HEK293 (cell line): ENCODE measurements around the gene CMTM2.

Source experiments
- CTCF ChIA-PET: fragments of 350-600 bp; formaldehyde crosslinking; extraction: SDS; loops from one replicate; lab custom pipeline; 2021; ENCODE audit warnings: antibody characterized with exemption; lab: Yijun Ruan, JAX
- POLR2A ChIA-PET: fragments of 300-600 bp; formaldehyde crosslinking; extraction: SDS; loops from one replicate; lab custom pipeline; 2020; ENCODE audit warnings: antibody characterized with exemption, inconsistent platforms; lab: Yijun Ruan, JAX
- H3K27ac ChIP-seq: fragments of 200-500 bp; sonication (Bioruptor generic); 2 replicates; pipeline ENCODE4 v1.5.1; 2014; ENCODE audit warnings: low read depth, low read length, control low read depth, inconsistent platforms; ENCODE audit errors: extremely low read depth
- H3K36me3 ChIP-seq, 2 experiments: fragments of 200-500 bp in 1 of 2; sonication (Bioruptor generic) in 1 of 2; 1 replicate in 1 of 2; 2 replicates in 1 of 2; pipeline ENCODE4 v1.5.1; 2014 to 2017; ENCODE audit warnings: inconsistent platforms in 2 of 2, low read length in 2 of 2; ENCODE audit not compliant: control insufficient read depth in 2 of 2, insufficient read depth in 1 of 2
- H3K4me1 ChIP-seq: fragments of 200-500 bp; sonication (Bioruptor generic); 2 replicates; pipeline ENCODE4 v1.5.1; 2014; ENCODE audit warnings: mild to moderate bottlenecking, low read length, inconsistent platforms; ENCODE audit not compliant: control insufficient read depth, insufficient read depth
- H3K4me3 ChIP-seq: 2 replicates; pipeline ENCODE4 v1.5.1; 2011; ENCODE audit warnings: low read depth, mild to moderate bottlenecking, control low read depth, low read length, moderate library complexity
- H3K9me3 ChIP-seq: fragments of 200-500 bp; sonication (Bioruptor generic); 2 replicates; pipeline ENCODE4 v1.5.1; 2014; ENCODE audit warnings: low read depth, low read length, inconsistent platforms; ENCODE audit not compliant: control insufficient read depth, insufficient read depth
- BCL11A ChIP-seq: fragments of 450-650 bp; formaldehyde crosslinking; IDR thresholded peaks from 2 replicates; pipeline ENCODE4 v1.5.1; 2016; ENCODE audit warnings: low read depth, missing biosample characterization, missing genetic modification characterization
- MEIS1 ChIP-seq: sonication (generic); formaldehyde crosslinking; IDR thresholded peaks from 2 replicates; pipeline ENCODE4 v1.8.1; 2022; ENCODE audit warnings: missing genetic modification reagents, mild to moderate bottlenecking, borderline replicate concordance
- YY2 ChIP-seq: fragments of 450-650 bp; formaldehyde crosslinking; IDR thresholded peaks from 2 replicates; pipeline ENCODE4 v1.5.1; 2016; ENCODE audit warnings: missing biosample characterization, missing genetic modification characterization
- ZFP37 ChIP-seq: fragments of 450-650 bp; formaldehyde crosslinking; IDR thresholded peaks from 2 replicates; pipeline ENCODE4 v1.5.1; 2016; ENCODE audit warnings: missing biosample characterization, missing genetic modification characterization
- ZNF146 ChIP-seq: fragments of 450-650 bp; formaldehyde crosslinking; IDR thresholded peaks from 2 replicates; pipeline ENCODE4 v1.5.1; 2016; ENCODE audit warnings: missing biosample characterization, missing genetic modification characterization
- ZNF19 ChIP-seq: fragments of 450-650 bp; formaldehyde crosslinking; IDR thresholded peaks from 2 replicates; pipeline ENCODE4; 2016; ENCODE audit warnings: missing biosample characterization, missing genetic modification characterization, low read depth
- ZNF223 ChIP-seq: fragments of 450-650 bp; formaldehyde crosslinking; IDR thresholded peaks from 2 replicates; pipeline ENCODE4 v1.5.1; 2016; ENCODE audit warnings: missing biosample characterization, missing genetic modification characterization
- ZNF354C ChIP-seq: fragments of 450-650 bp; formaldehyde crosslinking; IDR thresholded peaks from 2 replicates; pipeline ENCODE4 v1.5.1; 2016; ENCODE audit warnings: missing biosample characterization, missing genetic modification characterization, low read depth, borderline replicate concordance
- ZNF416 ChIP-seq: fragments of 450-650 bp; formaldehyde crosslinking; IDR thresholded peaks from 2 replicates; pipeline ENCODE4 v1.5.1; 2016; ENCODE audit warnings: missing biosample characterization, missing genetic modification characterization
- ZNF48 ChIP-seq: fragments of 450-650 bp; formaldehyde crosslinking; IDR thresholded peaks from 2 replicates; pipeline ENCODE4 v1.5.1; 2016; ENCODE audit warnings: missing biosample characterization, missing genetic modification characterization
- TF ChIP-seq, protein P1 (sequence below): sonication (generic); formaldehyde crosslinking; IDR thresholded peaks from 2 replicates; pipeline ENCODE4 v1.8.1; 2022; ENCODE audit warnings: mild to moderate bottlenecking, moderate library complexity, missing genetic modification reagents
- TF ChIP-seq, protein P2 (sequence below): fragments of 450-650 bp; formaldehyde crosslinking; conservative IDR thresholded peaks from 2 replicates; pipeline ENCODE4 v1.5.1; 2016; ENCODE audit warnings: low read depth, missing biosample characterization, missing genetic modification characterization
- TF ChIP-seq, protein P3 (sequence below): fragments of 450-650 bp; formaldehyde crosslinking; conservative IDR thresholded peaks from 2 replicates; pipeline ENCODE4 v1.5.1; 2016; ENCODE audit warnings: low read depth, missing biosample characterization, missing genetic modification characterization
- TF ChIP-seq, protein P4 (sequence below): fragments of 450-650 bp; formaldehyde crosslinking; IDR thresholded peaks from 2 replicates; pipeline ENCODE4 v1.5.1; 2017; ENCODE audit warnings: missing biosample characterization, missing genetic modification characterization

The CMTM2 gene

DNA sequence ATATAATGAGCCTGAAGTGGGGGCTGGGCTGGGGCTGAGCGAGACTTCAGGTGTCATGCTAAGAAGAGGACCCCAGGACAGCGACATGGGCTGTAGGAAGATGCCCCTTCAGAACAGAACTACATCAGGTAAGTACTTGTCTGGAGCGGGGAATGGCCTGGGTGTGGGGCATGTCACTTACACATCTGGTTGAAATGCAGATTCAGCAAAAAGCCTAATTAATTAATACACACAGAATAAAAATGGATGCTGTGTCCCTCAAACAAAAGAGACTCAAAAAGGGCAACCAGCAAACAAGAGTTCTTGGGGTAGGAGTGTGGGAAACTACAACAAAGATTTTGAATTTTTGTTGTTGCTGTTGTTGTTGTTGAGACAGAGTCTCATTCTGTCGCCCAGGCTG is 11.8 kb downstream of the CMTM2 start (continued):
- TF ChIP-seq, protein P1, sequence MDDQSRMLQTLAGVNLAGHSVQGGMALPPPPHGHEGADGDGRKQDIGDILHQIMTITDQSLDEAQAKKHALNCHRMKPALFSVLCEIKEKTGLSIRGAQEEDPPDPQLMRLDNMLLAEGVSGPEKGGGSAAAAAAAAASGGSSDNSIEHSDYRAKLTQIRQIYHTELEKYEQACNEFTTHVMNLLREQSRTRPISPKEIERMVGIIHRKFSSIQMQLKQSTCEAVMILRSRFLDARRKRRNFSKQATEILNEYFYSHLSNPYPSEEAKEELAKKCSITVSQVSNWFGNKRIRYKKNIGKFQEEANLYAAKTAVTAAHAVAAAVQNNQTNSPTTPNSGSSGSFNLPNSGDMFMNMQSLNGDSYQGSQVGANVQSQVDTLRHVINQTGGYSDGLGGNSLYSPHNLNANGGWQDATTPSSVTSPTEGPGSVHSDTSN: no peak
- TF ChIP-seq BCL11A (tag by site-specific recombination): no peak

DNA sequence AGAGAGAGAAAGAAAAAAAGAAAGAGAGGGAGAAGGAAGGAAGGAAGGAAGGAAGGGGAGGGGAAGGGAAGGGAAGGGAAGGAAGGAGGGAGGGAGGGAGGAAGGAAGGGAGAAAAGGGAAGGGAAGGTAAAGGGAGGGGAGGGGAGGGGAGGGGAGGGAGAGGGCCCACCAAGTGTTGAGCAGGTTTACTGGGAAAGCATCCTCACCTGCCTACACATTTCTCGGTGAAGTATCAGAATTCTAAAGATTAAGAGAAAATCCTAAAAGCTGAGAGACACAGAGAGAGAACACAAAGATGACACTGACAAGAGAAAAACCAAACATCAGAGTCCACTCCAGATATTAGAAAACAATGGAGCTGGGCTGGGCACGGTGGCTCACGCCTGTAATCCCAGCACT is 13.0 kb downstream of the CMTM2 start:
- no peak overlapping the region for H3K27ac ChIP-seq
- H3K4me3 ChIP-seq: no peak overlapping the region
- TF ChIP-seq, protein P1: no peak
- TF ChIP-seq, protein P2, sequence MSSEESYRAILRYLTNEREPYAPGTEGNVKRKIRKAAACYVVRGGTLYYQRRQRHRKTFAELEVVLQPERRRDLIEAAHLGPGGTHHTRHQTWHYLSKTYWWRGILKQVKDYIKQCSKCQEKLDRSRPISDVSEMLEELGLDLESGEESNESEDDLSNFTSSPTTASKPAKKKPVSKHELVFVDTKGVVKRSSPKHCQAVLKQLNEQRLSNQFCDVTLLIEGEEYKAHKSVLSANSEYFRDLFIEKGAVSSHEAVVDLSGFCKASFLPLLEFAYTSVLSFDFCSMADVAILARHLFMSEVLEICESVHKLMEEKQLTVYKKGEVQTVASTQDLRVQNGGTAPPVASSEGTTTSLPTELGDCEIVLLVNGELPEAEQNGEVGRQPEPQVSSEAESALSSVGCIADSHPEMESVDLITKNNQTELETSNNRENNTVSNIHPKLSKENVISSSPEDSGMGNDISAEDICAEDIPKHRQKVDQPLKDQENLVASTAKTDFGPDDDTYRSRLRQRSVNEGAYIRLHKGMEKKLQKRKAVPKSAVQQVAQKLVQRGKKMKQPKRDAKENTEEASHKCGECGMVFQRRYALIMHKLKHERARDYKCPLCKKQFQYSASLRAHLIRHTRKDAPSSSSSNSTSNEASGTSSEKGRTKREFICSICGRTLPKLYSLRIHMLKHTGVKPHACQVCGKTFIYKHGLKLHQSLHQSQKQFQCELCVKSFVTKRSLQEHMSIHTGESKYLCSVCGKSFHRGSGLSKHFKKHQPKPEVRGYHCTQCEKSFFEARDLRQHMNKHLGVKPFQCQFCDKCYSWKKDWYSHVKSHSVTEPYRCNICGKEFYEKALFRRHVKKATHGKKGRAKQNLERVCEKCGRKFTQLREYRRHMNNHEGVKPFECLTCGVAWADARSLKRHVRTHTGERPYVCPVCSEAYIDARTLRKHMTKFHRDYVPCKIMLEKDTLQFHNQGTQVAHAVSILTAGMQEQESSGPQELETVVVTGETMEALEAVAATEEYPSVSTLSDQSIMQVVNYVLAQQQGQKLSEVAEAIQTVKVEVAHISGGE (tag by site-specific recombination): no peak
- TF ChIP-seq ZNF354C: no peak
- TF ChIP-seq ZNF19 (tag by site-specific recombination): no peak
- no peak for TF ChIP-seq YY2 (tag by site-specific recombination)
- TF ChIP-seq ZFP37: no peak
- no peak for TF ChIP-seq ZNF48 (tag by site-specific recombination)
- TF ChIP-seq MEIS1: no peak
- no peak for TF ChIP-seq ZNF416
- no peak for TF ChIP-seq ZNF223
- TF ChIP-seq, protein P3, sequence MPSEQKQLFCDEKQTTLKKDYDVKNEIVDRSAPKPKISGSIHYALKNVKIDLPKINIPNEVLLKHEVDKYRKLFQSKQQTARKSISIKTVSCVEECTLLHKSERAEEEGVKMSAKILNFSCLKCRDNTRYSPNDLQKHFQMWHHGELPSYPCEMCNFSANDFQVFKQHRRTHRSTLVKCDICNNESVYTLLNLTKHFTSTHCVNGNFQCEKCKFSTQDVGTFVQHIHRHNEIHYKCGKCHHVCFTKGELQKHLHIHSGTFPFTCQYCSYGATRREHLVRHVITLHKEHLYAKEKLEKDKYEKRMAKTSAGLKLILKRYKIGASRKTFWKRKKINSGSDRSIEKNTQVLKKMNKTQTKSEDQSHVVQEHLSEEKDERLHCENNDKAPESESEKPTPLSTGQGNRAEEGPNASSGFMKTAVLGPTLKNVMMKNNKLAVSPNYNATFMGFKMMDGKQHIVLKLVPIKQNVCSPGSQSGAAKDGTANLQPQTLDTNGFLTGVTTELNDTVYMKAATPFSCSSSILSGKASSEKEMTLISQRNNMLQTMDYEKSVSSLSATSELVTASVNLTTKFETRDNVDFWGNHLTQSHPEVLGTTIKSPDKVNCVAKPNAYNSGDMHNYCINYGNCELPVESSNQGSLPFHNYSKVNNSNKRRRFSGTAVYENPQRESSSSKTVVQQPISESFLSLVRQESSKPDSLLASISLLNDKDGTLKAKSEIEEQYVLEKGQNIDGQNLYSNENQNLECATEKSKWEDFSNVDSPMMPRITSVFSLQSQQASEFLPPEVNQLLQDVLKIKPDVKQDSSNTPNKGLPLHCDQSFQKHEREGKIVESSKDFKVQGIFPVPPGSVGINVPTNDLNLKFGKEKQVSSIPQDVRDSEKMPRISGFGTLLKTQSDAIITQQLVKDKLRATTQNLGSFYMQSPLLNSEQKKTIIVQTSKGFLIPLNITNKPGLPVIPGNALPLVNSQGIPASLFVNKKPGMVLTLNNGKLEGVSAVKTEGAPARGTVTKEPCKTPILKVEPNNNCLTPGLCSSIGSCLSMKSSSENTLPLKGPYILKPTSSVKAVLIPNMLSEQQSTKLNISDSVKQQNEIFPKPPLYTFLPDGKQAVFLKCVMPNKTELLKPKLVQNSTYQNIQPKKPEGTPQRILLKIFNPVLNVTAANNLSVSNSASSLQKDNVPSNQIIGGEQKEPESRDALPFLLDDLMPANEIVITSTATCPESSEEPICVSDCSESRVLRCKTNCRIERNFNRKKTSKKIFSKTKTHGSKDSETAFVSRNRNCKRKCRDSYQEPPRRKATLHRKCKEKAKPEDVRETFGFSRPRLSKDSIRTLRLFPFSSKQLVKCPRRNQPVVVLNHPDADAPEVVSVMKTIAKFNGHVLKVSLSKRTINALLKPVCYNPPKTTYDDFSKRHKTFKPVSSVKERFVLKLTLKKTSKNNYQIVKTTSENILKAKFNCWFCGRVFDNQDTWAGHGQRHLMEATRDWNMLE (tag by site-specific recombination): no peak
- no peaks in the 10 kb centered on the region for H3K4me1 ChIP-seq
- no peaks in the 10 kb centered on the region for H3K36me3 ChIP-seq
- H3K9me3 ChIP-seq: no peaks in the 10 kb centered on the region
- POLR2A ChIA-PET: no interaction called here
- CTCF ChIA-PET: no interaction called here

DNA sequence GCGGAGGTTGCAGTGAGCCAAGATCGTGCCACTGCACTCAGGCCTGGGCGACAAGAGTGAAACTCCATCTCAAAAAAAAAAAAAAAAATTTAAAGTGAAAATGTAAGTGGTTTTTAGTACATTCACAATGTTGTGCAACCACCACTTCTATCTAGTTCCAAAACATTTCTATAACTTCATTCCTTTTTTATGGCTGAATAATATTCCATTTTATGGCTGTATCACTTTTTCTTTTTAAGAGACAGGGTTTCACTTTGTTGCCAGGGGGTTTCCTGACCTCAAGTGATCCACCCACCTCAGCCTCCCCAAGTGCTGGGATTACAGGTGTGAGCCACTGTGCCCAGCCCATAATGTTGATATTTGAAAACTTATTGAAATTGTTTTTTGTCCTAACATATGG is 13.6 kb downstream of the CMTM2 start:
- Histone ChIP-seq H3K27ac (no peak overlapping the region), H3K36me3 (no peaks in the 10 kb centered on the region), H3K4me3 (no peak overlapping the region), H3K4me1 (no peaks in the 10 kb centered on the region), H3K9me3 (no peaks in the 10 kb centered on the region)
- TF ChIP-seq, protein P4, sequence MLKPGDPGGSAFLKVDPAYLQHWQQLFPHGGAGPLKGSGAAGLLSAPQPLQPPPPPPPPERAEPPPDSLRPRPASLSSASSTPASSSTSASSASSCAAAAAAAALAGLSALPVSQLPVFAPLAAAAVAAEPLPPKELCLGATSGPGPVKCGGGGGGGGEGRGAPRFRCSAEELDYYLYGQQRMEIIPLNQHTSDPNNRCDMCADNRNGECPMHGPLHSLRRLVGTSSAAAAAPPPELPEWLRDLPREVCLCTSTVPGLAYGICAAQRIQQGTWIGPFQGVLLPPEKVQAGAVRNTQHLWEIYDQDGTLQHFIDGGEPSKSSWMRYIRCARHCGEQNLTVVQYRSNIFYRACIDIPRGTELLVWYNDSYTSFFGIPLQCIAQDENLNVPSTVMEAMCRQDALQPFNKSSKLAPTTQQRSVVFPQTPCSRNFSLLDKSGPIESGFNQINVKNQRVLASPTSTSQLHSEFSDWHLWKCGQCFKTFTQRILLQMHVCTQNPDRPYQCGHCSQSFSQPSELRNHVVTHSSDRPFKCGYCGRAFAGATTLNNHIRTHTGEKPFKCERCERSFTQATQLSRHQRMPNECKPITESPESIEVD (tag by site-specific recombination): no peak
- peak; percentile 42; the same call in 1 of the 2 replicates for TF ChIP-seq ZNF146 (tag by site-specific recombination)
- POLR2A ChIA-PET: no interaction called here
- CTCF ChIA-PET: interaction anchor here (0.9 kb wide), 1 partner anchor 249 kb away, joined by 5 read pairs; no protein-coding TSS in a partner anchor
